ENCODE results near the gene HSPA4L.
A peak's percentile ranks its signal among the peaks of the same experiment; 100 is the strongest.

HSPA4L gene

DNA sequence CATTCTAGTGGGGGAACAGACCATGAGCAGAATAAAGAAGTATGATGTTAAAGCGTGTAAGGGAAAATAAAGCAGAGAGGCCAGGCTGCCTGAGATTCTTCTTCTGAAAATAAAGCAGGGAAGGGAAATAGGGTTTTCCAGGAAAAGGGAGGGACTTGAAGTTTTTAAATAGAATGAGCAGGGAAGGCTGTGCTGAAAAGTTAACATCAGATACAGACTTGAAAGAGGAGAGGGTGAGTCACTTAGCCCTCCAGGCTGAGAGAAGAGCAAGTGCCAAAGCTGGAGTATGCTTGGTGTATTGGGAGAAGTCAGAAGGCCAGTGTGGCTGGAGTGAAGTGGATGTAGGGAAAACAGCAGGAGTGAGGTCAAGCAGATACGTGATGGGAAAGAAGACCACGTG, 88.6 kb downstream of the HSPA4L start:
- no peak for DNase-seq

DNA sequence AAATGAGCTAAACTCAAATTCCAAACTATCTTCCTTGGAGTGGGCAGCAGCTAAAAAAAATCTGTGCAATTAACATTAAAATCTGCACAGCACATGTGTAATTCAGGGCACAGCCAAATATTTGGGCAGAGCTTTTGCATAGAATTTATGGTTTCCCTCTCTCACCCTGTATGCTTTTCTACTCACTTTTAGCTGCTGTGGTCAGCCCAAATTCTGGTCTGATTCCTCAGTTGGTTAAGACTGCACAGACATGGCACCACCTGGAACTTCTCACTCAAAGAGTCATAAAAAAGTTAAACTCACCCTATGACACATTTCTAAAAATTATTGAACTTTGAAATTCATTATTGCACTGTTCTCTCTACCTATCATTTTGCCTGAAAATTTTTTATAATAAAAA, 93.7 kb downstream of the HSPA4L start:
- no peak for DNase-seq

GRCh38 chr4:127880763-127881562, 98.8 kb downstream of the HSPA4L start, which contains the start of gene PLK4:
PLK4 (plus strand) TSS chr4:127880893; CDS start chr4:127881135, 242 bp downstream.
- peak; percentile 88 for DNase-seq

GRCh38 chr4:127881563-127881864, 99.4 kb downstream of the HSPA4L start:
- DNase-seq, result no peak

GRCh38 chr4:127888559-127888958, 106.4 kb downstream of the HSPA4L start:
- DNase-seq, result peak; percentile 88

DNA sequence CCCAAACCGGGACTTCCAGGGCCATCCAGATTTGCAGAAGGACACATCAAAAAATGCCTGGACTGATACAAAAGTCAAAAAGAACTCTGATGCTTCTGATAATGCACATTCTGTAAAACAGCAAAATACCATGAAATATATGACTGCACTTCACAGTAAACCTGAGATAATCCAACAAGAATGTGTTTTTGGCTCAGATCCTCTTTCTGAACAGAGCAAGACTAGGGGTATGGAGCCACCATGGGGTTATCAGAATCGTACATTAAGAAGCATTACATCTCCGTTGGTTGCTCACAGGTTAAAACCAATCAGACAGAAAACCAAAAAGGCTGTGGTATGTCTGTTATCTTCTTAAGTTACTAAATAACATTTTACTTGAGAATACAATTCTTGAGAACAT, 107.8 kb downstream of the HSPA4L start:
- no peak for DNase-seq

Measured in NCI-H1694 treated with DMSO at 0.1 percent for 48 hours (cell line).